ENCODE data around the gene RIPOR3. TPM values are rescaled to one million over a fixed set of nuclear protein-coding genes. Genes with fewer than 3 reads are reported as not detected.

The RIPOR3 gene
- polyA plus RNA-seq, 1 of the 3 experiments (the other 2 are of a cell fraction), result 1.2 TPM

- no peak for TF ChIP-seq FOSL2 (IDR thresholded peaks at IDR 0.05; ENCODE audit: borderline replicate concordance, low read depth)
Measured at GRCh38 chr20:50593005-50593335, 98.4 kb downstream of the RIPOR3 start (continued).

DNA sequence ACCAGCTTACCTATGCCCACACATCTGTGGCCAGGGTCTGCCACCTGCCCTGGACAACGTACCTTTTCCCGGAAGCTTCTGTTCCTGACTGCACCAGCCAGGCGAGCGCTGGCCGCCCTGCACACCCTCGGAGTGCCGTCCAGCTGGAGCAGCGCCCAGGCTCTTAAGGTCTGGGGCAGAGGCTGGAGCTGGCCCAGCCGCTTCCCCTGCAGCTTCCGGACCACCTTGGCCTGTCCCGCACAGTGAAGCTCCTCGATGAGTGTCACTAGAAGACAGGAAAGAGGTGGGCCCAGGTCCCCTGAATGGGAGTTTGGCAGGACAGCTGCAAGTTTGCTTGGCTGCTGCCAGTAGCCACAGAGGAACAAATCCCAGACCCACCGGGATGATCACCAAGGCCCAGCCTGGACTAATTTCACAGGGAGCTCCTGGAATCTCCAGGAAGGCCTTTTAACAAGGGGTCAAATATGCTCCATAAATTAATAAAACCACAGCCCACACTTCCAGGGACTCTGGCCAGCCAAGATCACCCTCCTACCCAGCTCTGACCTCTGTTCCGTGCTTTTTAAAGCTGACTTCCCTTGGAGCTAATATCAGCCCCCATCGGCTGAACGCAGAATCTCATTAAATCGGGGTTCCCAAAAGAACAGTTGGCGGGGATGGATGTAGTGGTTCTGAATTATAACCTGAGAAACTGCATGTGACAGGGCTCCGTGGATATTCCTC lies 98.9 kb downstream of the RIPOR3 start:
- ChIA-PET CTCF (interaction anchor here (0.8 to 1.6 kb wide), 6 partner anchors 13 to 472 kb away, joined by 3 to 5 read pairs (median 4); no protein-coding TSS in a partner anchor), POLR2A (no interaction called here)
- DNase-seq, result no peak
- Histone ChIP-seq H3K4me2 (no peak overlapping the region), H3K4me1 (ENCODE audit: control insufficient read depth in 1 of 2, insufficient read depth in 2 of 2, low read depth in 1 of 2, low read length in 1 of 2) (peaks cover 0 to 4% of the 10 kb centered on the region in 2 experiments; a peak in 1 of 4 replicates), H3K27me3 (ENCODE audit: insufficient read depth) (no peaks in the 10 kb centered on the region), H3K79me2 (ENCODE audit: insufficient read depth) (no peaks in the 10 kb centered on the region), H3F3A (replicated peaks; ENCODE audit: insufficient read depth) (no peaks in the 10 kb centered on the region), H3K9me2 (no peaks in the 10 kb centered on the region), H3K9me3 (no peaks in the 10 kb centered on the region), H3K36me3 (replicated peaks in 1 of 2; ENCODE audit: control insufficient read depth in 1 of 2, insufficient read depth in 2 of 2, low read length in 1 of 2) (peaks cover 0 to 7% of the 10 kb centered on the region in 2 experiments), H3K9ac (no peak overlapping the region), H4K20me1 (ENCODE audit: insufficient read depth) (no peaks in the 10 kb centered on the region), H3K4me3 (ENCODE audit: low read depth in 2 of 2, low read length in 1 of 2) (no peak overlapping the region), H2AFZ (ENCODE audit: low read depth) (no peak overlapping the region), H3K27ac (ENCODE audit: low read depth in 2 of 2, low read length in 1 of 2) (no peak overlapping the region)
- TF ChIP-seq CTCF (IDR thresholded peaks at IDR 0.05), result no peak
- TF ChIP-seq, protein P1, sequence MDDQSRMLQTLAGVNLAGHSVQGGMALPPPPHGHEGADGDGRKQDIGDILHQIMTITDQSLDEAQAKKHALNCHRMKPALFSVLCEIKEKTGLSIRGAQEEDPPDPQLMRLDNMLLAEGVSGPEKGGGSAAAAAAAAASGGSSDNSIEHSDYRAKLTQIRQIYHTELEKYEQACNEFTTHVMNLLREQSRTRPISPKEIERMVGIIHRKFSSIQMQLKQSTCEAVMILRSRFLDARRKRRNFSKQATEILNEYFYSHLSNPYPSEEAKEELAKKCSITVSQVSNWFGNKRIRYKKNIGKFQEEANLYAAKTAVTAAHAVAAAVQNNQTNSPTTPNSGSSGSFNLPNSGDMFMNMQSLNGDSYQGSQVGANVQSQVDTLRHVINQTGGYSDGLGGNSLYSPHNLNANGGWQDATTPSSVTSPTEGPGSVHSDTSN (IDR thresholded peaks at IDR 0.05), result no peak
- no peak for TF ChIP-seq TEAD4 (IDR thresholded peaks at IDR 0.05; ENCODE audit: borderline replicate concordance, insufficient read depth)
- TF ChIP-seq SMC3 (IDR thresholded peaks at IDR 0.05; ENCODE audit: low read depth, low read length), result no peak
- TF ChIP-seq NFIC (IDR thresholded peaks at IDR 0.05; ENCODE audit: borderline replicate concordance), result no peak
- TF ChIP-seq, protein P2, sequence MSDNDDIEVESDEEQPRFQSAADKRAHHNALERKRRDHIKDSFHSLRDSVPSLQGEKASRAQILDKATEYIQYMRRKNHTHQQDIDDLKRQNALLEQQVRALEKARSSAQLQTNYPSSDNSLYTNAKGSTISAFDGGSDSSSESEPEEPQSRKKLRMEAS (IDR thresholded peaks at IDR 0.05; ENCODE audit: low read depth), result no peak
- TF ChIP-seq RXRA (IDR thresholded peaks at IDR 0.05; ENCODE audit: borderline replicate concordance, low read depth), result no peak
- TF ChIP-seq CHD2 (IDR thresholded peaks at IDR 0.05; ENCODE audit: low read length, partially characterized antibody), result no peak
- no peak for TF ChIP-seq EP300 (IDR thresholded peaks at IDR 0.05; ENCODE audit: borderline replicate concordance in 1 of 2, low read depth in 1 of 2, low read length in 1 of 2)
- no peak for TF ChIP-seq YY1 (IDR thresholded peaks at IDR 0.05; ENCODE audit: low read depth)
- 93% methylated on average over 15 of the region's 19 CpGs for WGBS (ENCODE audit: low lambda C conversion rate)

Measured in SK-N-SH (cell line).